Stimulated activated naive CD8-positive, alpha-beta T cell treated with anti-CD3 and anti-CD28 coated beads, Interleukin-15, Interleukin-2, amounts not matched to agents 100 ng/mL and 50 ng/mL, for 24 hours (primary cell): ENCODE data around the gene INSIG2.

Experiments
- H3K27ac Mint-ChIP-seq: one replicate; pipeline ENCODE4 v1.8.0; 2021; ENCODE audit warnings: mild to moderate bottlenecking, mixed read lengths
- H3K27me3 Mint-ChIP-seq: one replicate; pipeline ENCODE4 v1.8.0; 2021; ENCODE audit warnings: mixed read lengths
- H3K36me3 Mint-ChIP-seq: one replicate; pipeline ENCODE4 v1.8.0; 2021; ENCODE audit warnings: low read depth, mixed read lengths
- H3K4me1 Mint-ChIP-seq: one replicate; pipeline ENCODE4 v1.8.0; 2021; ENCODE audit warnings: low read depth, mixed read lengths
- H3K4me3 Mint-ChIP-seq: one replicate; pipeline ENCODE4 v1.8.0; 2021; ENCODE audit warnings: mild to moderate bottlenecking, mixed read lengths
- H3K9me3 Mint-ChIP-seq: one replicate; pipeline ENCODE4 v1.8.0; 2021; ENCODE audit warnings: mixed read lengths

Gene INSIG2

DNA sequence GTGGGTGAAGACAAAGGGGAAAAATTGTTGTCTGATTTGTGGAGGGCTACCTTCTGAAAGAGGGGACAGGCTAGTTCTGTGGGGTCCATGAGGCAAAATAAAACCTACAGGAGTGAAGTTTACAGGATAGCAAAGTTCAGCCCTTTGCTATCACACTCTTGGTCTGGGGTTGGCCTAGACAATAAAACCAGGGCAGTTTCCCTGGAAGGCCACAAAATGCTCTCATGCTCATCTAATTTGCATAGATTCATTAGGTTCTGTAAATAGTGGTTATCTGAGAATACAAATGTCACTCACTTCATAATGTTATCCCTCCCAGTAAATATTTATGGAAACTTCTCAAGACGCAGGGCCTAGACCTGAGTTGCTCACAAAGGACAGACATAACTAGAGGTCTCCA, 63.6 kb downstream of the INSIG2 start:
- Mint-ChIP-seq H3K27ac (no peak overlapping the region), H3K27me3 (peaks cover 23% of the 10 kb centered on the region), H3K4me1 (peaks cover 13% of the 10 kb centered on the region)

DNA sequence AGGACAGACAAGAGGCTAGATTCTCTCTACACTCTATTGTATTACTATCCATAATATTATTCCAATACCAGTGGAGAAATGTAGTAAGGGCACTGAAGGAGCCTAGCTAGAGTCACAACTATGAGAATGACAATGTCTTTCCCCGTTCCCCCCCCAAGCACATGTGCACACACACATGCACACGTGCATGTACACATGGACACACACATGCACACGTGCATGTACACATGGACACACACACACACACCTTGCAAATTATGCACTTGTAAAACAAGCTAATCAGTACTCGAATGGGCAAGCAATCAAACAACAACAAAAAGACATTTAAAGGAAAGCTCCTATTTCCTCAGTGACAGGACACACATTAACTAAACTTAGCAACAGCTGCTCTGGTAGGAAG, 65.2 kb downstream of the INSIG2 start:
- Mint-ChIP-seq H3K27me3 (peaks cover 31% of the 10 kb centered on the region), H3K4me3 (no peak overlapping the region), H3K27ac (no peak overlapping the region), H3K4me1 (peaks cover 6% of the 10 kb centered on the region), H3K9me3 (peaks cover 7% of the 10 kb centered on the region), H3K36me3 (no peaks in the 10 kb centered on the region)

More for the DNA sequence above, 63.6 kb downstream of the INSIG2 start:
- Mint-ChIP-seq H3K9me3 (peaks cover 7% of the 10 kb centered on the region), H3K36me3 (no peaks in the 10 kb centered on the region), H3K4me3 (no peak overlapping the region)

DNA sequence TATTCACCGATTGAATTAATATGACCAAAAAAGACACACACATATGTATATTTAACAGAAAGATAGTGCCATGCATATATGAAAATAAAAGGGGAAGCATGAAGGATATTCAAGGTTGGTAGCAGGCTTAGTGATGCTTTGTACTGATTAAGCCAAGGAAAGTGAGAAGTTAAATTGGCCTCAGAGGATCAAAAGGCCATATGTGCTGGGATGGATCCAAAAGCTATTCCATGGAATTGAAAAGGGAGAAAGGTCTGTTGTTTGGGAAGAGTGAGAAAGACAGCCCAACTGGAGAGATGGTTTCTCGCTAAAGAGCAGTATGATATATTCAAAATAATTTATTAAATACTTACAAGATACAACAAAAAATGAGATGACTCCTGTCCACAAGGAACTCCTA, 65.9 kb downstream of the INSIG2 start:
- no peaks in the 10 kb centered on the region for H3K36me3 Mint-ChIP-seq
- H3K27me3 Mint-ChIP-seq = peaks cover 38% of the 10 kb centered on the region
- no peak overlapping the region for H3K4me3 Mint-ChIP-seq
- no peak overlapping the region for H3K27ac Mint-ChIP-seq
- H3K9me3 Mint-ChIP-seq = peaks cover 7% of the 10 kb centered on the region
- H3K4me1 Mint-ChIP-seq = no peaks in the 10 kb centered on the region
